Bone marrow (tissue), 2 donors: ENCODE measurements around the gene PIGK.

Source experiments
- DNase-seq, 2 donors: peaks; one replicate each; lab custom pipeline; 2025; lab: John Stamatoyannopoulos, UW

The PIGK gene

GRCh38 chr1:77039111-77039510 is 180.1 kb downstream of the PIGK start:
- DNase-seq = no peak
